K562 (cell line): ENCODE data around the gene SMCO1. TPM values are rescaled to one million over a fixed set of nuclear protein-coding genes. Genes with fewer than 3 reads are reported as not detected.
"Not testable (repeated sequence)": the region's sequence is repeated elsewhere in the genome, so short reads cannot be mapped to it uniquely, and the experiment has no call there.

Experiments used
- ATAC-seq: fragments of 200-7000 bp; cut with Tn5 transposase; 3 replicates; pipeline ENCODE4 v1.9.1; 2020; ENCODE audit warnings: moderate library complexity
- BruUV-seq: library from RNA; stranded (reverse); fragments of 400-500 nt; replicated peaks from 2 replicates; lab custom pipeline; 2021; lab: Mats Ljungman, UMichigan
- CTCF ChIA-PET: fragments of 300-600 bp; formaldehyde crosslinking; extraction: SDS; loops from one replicate; lab custom pipeline; 2021; ENCODE audit warnings: low intra/inter-chr PET ratio; lab: Yijun Ruan, JAX
- POLR2A ChIA-PET: fragments of 300-600, 350-650 bp; sonication (Branson Sonifier 250); formaldehyde crosslinking; extraction: SDS; loops from one replicate; lab custom pipeline; 2021; ENCODE audit warnings: antibody characterized with exemption, inconsistent platforms; lab: Yijun Ruan, JAX
- DNase-seq, 4 experiments: peaks; one replicate each; pipeline versions ENCODE4 v3.0.0 to v3.0.0-alpha.2; 2011 to 2018; ENCODE audit warnings: low spot score in 3 of 4, mixed read lengths in 3 of 4; ENCODE audit errors: extremely low read depth in 1 of 4
- FAIRE-seq: peaks from 2 replicates; lab custom pipeline; 2011; peaks lifted over from hg19 to GRCh38; lab: Jason Lieb, UNC
- H2AFZ ChIP-seq: 2 replicates; pipeline ENCODE4 v1.6.0; 2011; ENCODE audit warnings: low read depth, low read length, control low read depth, inconsistent platforms
- H3K27ac ChIP-seq: fragments of 200-600 bp; 3 replicates; pipeline ENCODE4 v1.8.0; 2011; ENCODE audit warnings: low read depth, mild to moderate bottlenecking, control low read depth, inconsistent platforms, low read length, moderate library complexity, mixed read lengths; ENCODE audit errors: extremely low read depth
- H3K27me3 ChIP-seq, 2 experiments: fragments of 300-600 bp in 1 of 2; 2 replicates in 1 of 2; 3 replicates in 1 of 2; pipeline versions ENCODE4 v1.6.0 to v1.8.0; 2011; ENCODE audit warnings: inconsistent platforms in 2 of 2, low read length in 2 of 2, mild to moderate bottlenecking in 1 of 2, mixed read lengths in 1 of 2, moderate library complexity in 1 of 2; ENCODE audit not compliant: control insufficient read depth in 2 of 2, insufficient read depth in 2 of 2
- H3K36me3 ChIP-seq: fragments of 300-600 bp; 3 replicates; pipeline ENCODE4 v1.8.0; 2011; ENCODE audit warnings: mild to moderate bottlenecking, low read length, inconsistent platforms; ENCODE audit not compliant: control insufficient read depth, insufficient read depth
- H3K4me1 ChIP-seq, 2 experiments: fragments of 200-600 bp in 1 of 2; replicated peaks in 1 of 2; 2 replicates in 1 of 2; 3 replicates in 1 of 2; pipeline versions ENCODE4 v1.5.1 to v1.8.0; 2011; ENCODE audit warnings: inconsistent platforms in 2 of 2, low read length in 2 of 2, mild to moderate bottlenecking in 1 of 2, mixed read lengths in 1 of 2, moderate library complexity in 1 of 2; ENCODE audit not compliant: control insufficient read depth in 2 of 2, insufficient read depth in 2 of 2
- H3K4me2 ChIP-seq: 2 replicates; pipeline ENCODE4 v1.6.1; 2011; ENCODE audit warnings: low read length, control low read depth, inconsistent platforms, mixed read lengths; ENCODE audit not compliant: insufficient read depth
- H3K4me3 ChIP-seq: fragments of 200-600 bp; sonication (generic), shearing (Covaris generic); 2 replicates; pipeline ENCODE4 v1.5.1; 2016; ENCODE audit warnings: control low read depth, inconsistent platforms
- H3K79me2 ChIP-seq: fragments of 200-600 bp; 3 replicates; pipeline ENCODE4 v1.8.0; 2011; ENCODE audit warnings: low read length, inconsistent platforms; ENCODE audit not compliant: control insufficient read depth, insufficient read depth
- H3K9ac ChIP-seq, 2 experiments: 2 replicates each; pipeline versions ENCODE4 v1.6.0 to v1.6.1; 2011; ENCODE audit warnings: low read depth in 2 of 2, low read length in 2 of 2, control low read depth in 1 of 2, inconsistent platforms in 1 of 2, mild to moderate bottlenecking in 1 of 2, mixed read lengths in 1 of 2; ENCODE audit not compliant: insufficient read depth in 1 of 2
- H3K9me1 ChIP-seq: one replicate; pipeline ENCODE4 v1.6.0; 2011; ENCODE audit warnings: inconsistent platforms, mild to moderate bottlenecking, low read length, moderate library complexity; ENCODE audit not compliant: control insufficient read depth, insufficient read depth
- H3K9me3 ChIP-seq: replicated peaks from 2 replicates; pipeline ENCODE4 v1.5.1; 2011; ENCODE audit warnings: low read depth, low read length, inconsistent platforms; ENCODE audit not compliant: control insufficient read depth, insufficient read depth
- H4K20me1 ChIP-seq: replicated peaks from 2 replicates; pipeline ENCODE4 v1.6.1; 2011; ENCODE audit warnings: low read length, inconsistent platforms, mixed read lengths; ENCODE audit not compliant: control insufficient read depth, insufficient read depth
- CBX1 ChIP-seq: sonication (generic); IDR thresholded peaks from 2 replicates; pipeline ENCODE4 v1.6.1; 2016; ENCODE audit warnings: antibody characterized with exemption, low read depth, mild to moderate bottlenecking
- CBX3 ChIP-seq, 2 experiments: IDR thresholded peaks; 1 replicate in 1 of 2; 2 replicates in 1 of 2; pipeline ENCODE4 v1.6.1; 2012; ENCODE audit warnings: inconsistent platforms in 2 of 2, low read length in 2 of 2, borderline replicate concordance in 1 of 2, control low read depth in 1 of 2
- CBX5 ChIP-seq: IDR thresholded peaks from 2 replicates; pipeline ENCODE4 v1.6.1; 2014; ENCODE audit warnings: low read depth, borderline replicate concordance
- TRIM28 ChIP-seq: fragments of 450-650 bp; IDR thresholded peaks from 2 replicates; pipeline ENCODE4 v1.6.1; 2017
- ZFP36 ChIP-seq: fragments of 150-350 bp; IDR thresholded peaks from 2 replicates; pipeline ENCODE4 v1.6.1; 2018; ENCODE audit warnings: low read length, low read depth; ENCODE audit not compliant: partially characterized antibody
- ZNF280A ChIP-seq: fragments of 450-650 bp; IDR thresholded peaks from 2 replicates; pipeline ENCODE4 v1.6.1; 2018; ENCODE audit warnings: mild to moderate bottlenecking, low read depth; ENCODE audit not compliant: partially characterized antibody
- WGBS: fragments of 100-300 bp; shearing (Covaris generic); methylation state at CpG from one replicate; pipeline ENCODE4 v1.1.6; 2016; ENCODE audit warnings: low coverage, mixed read lengths; ENCODE audit not compliant: insufficient coverage; ENCODE audit errors: missing lambda C conversion rate; 5-methylcytosine and 5-hydroxymethylcytosine counted together
- in situ Hi-C: fragments of 300-500 bp; cut with MboI; formaldehyde crosslinking; loops from 4 replicates; pipeline ENCODE4 v1.15.0; 2018; ENCODE audit warnings: inconsistent platforms, mixed read lengths
- intact Hi-C: fragments of 100-400 bp; cut with micrococcal nuclease; formaldehyde crosslinking; loops from 2 replicates; pipeline ENCODE4 v1.14.2; 2022
- polyA plus RNA-seq, 8 experiments: library from polyadenylated mRNA; depleted of rRNA in 4 of 8; stranded (reverse) in 5 of 8; unstranded in 3 of 8; fragments of >200 nt; fragmentation: Nextera tagmentation in 2 of 8; fragmentation: Illumina TruSeq in 1 of 8; extraction: Ambion mirVana in 2 of 8; extraction: Trizol in 1 of 8; gene quantifications; 2 replicates each; pipeline versions ENCODE4 v1.2.1 to v1.2.3, GENCODE V29; 2011 to 2014; ENCODE audit warnings: inconsistent platforms in 1 of 8, missing spikeins in 1 of 8
- total RNA-seq, 7 experiments: library from RNA; depleted of rRNA in 6 of 7; stranded (reverse); fragments of >200 nt in 6 of 7; fragmentation: Illumina TruSeq in 2 of 7; extraction: Trizol in 2 of 7; gene quantifications; 2 replicates each; pipeline versions ENCODE4 v1.2.1 to v1.2.3, GENCODE V29; 2011 to 2021; ENCODE audit warnings: low replicate concordance in 1 of 7

SMCO1 gene
- total and polyA plus RNA-seq, 9 of the 15 experiments (the other 6 are each of a cell fraction or from before 2014, with no cell fraction given), result 0.05 to 0.35 (median 0.12) TPM; not detected in 5

- WGBS, result 100% methylated on average over 1 of the region's 1 CpG
Measured at GRCh38 chr3:196549312-196549711, 34.2 kb upstream of the SMCO1 start.

More at GRCh38 chr3:196549312-196549711, 34.2 kb upstream of the SMCO1 start:
- ATAC-seq, H3K4me3 ChIP-seq, H3K9me1 ChIP-seq, H3K4me1 ChIP-seq, H2AFZ ChIP-seq, in situ Hi-C loops, BruUV-seq, H3K9ac ChIP-seq, H3K4me2 ChIP-seq, H3K36me3 ChIP-seq: not testable (repeated sequence)
- TF ChIP-seq CBX1 (peak; percentile 58; the same call in 1 of the 2 replicates), ZNF280A (peak; percentile 77), TRIM28 (peak; percentile 86), ZFP36 (peak; percentile 45), CBX3 (IDR thresholded peaks at IDR 0.05; ENCODE audit: borderline replicate concordance in 1 of 2, low read length in 2 of 2) (peak in 1 of 2 experiments; percentile 81; a peak in 1 of 3 replicates), CBX5 (peak; percentile 92)
- TF ChIP-seq, all 486 proteins: peak for 6; not testable (repeated sequence) for 480
- FAIRE-seq, intact Hi-C loops, H3K27me3 ChIP-seq, H3K79me2 ChIP-seq, H3K27ac ChIP-seq, H4K20me1 ChIP-seq, H3K9me3 ChIP-seq, POLR2A ChIA-PET, CTCF ChIA-PET, DNase-seq: not testable (repeated sequence)
